GM12872 (cell line): ENCODE measurements around the gene PLIN3.

Source experiments
- TF ChIP-seq, protein P1 (sequence below): IDR thresholded peaks from 3 replicates; pipeline ENCODE4 v1.5.1; 2011; ENCODE audit warnings: low read depth, mild to moderate bottlenecking, low read length, moderate library complexity; ENCODE audit not compliant: insufficient read depth

The PLIN3 gene

DNA sequence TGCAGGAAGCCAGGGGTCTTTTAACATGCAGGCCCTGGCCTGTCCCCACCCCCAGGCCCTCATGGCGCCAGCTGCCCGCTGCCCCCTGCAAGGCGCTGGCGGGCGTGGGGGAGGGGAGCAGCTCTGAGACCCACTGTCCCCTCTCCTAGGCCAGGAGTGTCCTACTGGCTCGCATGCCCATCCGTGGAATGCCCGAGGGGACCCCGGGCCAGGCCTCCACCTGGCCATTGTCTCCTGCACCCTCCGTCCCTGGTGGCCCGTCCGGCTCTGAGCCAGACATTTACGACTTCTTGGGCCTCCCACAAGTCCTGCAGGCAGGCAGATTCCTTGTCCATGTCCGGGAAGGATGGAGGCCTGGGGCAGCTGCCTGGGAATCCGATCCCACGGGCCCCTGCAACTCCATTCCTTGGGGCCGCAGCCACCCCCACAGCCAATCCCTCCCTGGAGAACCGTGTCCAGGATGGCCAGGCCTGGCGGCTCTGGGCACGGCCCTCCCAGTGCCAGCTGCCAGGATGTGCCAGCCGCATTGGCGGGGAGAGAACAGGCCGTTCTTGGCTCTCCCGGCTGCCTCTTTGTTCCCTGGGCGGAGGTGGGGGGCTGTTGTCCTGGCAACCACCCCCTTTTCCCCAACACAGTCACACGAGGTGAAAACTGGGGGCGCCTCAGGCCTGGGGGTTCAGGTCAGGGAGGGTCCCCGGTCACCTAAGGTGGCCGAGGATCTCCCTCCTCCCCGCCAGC lies 10.5 kb upstream of the PLIN3 start:
- TF ChIP-seq, protein P1, sequence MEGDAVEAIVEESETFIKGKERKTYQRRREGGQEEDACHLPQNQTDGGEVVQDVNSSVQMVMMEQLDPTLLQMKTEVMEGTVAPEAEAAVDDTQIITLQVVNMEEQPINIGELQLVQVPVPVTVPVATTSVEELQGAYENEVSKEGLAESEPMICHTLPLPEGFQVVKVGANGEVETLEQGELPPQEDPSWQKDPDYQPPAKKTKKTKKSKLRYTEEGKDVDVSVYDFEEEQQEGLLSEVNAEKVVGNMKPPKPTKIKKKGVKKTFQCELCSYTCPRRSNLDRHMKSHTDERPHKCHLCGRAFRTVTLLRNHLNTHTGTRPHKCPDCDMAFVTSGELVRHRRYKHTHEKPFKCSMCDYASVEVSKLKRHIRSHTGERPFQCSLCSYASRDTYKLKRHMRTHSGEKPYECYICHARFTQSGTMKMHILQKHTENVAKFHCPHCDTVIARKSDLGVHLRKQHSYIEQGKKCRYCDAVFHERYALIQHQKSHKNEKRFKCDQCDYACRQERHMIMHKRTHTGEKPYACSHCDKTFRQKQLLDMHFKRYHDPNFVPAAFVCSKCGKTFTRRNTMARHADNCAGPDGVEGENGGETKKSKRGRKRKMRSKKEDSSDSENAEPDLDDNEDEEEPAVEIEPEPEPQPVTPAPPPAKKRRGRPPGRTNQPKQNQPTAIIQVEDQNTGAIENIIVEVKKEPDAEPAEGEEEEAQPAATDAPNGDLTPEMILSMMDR = no peak

DNA sequence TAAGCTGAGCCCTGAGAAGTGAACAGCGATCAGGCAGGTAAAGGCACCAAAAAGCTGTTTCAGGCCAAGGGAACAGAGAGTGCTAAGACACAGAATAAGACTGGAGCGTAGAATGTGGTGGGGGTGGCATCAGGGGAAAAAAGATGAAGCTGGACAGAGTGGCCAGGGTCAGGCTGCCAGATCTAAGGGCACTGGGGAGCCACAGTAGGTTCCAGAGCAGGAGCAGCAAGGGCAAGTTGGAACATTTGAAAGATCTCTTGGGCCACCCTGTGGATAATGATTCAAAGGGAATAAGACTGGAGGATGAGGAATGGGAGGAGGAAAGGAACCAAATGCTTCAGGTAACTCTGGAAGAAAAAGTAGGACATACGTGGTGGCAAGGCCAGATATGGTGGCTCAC lies 6.5 kb upstream of the PLIN3 start:
- TF ChIP-seq, protein P1 = no peak

DNA sequence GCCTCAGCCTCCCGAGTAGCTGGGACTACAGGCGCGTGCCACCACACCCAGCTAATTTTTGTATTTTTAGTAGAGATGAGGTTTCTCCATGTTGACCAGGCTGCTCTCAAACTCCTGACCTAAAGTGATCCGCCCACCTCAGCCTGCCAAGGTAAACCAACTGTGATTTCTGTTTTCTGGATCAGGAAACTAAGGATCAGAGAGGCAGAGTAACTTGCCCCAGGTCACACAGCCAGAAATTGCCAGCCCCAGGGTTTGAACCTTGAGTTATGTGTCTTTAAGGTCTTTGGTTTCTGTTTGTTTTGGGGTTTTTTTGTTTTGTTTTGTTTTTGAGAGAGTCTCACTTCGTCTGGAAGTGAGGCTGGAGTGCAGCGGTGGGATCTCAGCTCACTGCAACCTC lies 4.2 kb upstream of the PLIN3 start:
- TF ChIP-seq, protein P1 = no peak

DNA sequence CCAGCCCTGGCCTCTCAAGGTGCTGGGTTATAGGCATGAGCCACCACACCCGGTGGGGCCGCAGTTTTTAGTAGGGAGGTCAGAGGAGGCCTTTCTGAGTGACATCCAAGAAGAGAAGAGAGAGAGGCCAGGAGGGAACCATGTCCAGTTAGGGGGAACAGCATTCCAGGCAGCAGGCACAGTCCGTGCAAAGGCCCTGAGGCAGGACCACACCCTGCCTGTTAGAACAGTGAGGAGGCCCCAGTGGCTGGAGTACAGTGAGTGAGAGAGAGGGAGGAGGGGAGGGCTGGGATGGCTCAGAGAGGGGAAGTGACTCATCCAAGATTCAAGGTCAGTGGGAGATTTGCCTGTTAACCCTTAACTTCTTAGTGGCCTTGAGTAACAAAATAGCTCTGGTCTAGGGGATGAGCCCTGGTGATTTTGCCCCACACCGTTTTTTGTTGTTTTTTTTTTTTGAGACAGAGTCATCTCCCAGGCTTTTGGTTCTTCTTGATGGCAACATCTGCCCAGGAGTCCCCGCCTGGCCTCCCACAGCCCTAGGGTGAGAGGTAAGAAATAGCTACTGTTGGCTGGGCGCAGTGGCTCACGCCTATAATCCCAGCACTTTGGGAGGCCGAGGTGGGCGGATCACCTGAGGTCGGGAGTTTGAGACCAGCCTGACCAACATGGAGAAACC lies 2.7 kb upstream of the PLIN3 start:
- TF ChIP-seq, protein P1 = no peak

DNA sequence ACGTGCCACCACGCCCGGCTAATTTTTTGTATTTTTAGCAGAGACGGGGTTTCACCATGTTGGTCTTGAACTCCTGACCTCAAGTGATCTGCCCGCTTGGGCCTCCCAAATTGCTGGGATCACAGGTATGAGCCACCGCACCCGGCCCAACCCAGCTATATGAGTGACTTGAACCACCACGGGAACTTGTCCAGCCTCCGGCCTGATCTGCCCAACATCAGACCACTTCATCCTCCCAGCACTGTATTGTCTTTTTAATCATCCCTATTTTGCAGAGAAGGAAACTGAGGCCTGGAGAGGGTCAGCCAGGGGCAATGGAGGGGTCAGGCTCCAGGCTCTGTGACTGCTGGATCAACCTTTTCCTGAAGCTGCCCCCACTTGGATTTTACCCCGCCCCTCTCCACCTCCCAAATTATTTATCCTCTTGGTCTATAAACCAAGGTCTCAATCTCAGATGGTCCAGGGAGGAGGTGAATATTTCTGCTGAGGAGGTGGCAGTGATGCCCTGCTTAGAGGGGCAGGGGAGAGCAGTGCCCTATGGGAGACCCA lies 893 bp upstream of the PLIN3 start:
- TF ChIP-seq, protein P1 = no peak

DNA sequence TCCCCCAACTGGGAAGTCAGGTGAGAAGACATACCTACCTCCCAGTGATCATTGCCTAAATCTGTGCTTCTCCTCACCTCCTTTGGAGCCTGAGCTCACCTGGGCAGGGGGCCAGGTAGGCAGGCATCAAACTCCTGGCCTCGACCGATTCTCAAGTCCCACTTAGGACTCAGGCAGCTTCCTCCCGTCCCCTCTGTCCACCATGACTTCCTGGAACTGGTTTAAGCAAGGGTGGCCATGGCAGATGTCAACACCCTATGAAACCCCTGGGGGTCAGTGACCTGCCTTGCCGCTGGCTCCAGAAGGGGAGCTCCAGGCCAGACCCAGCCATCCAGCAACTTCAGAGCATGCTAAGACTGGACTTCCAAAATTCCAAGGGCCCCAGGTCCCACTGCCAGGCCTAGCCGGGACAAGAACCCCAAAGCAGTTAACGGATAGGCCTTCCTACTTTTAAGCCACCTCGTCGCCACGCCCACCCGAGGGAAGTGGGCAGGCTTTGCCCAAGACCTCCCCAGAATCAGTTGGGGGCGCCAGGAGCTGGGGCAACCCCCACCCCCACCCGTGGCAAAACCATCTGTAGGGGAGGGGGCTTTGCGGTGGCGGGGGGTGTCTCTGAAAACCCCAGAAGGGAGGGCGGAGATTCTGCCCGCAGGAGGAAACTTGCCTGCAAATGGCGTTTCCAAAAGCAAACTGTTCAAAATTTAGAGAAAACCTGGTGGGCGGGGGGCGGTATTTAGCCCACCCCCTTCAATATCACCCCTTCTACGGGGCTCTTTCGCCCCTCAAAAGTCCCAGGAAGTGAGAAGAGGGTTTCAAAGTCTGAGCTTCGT lies 657 bp downstream of the PLIN3 start:
- TF ChIP-seq, protein P1 = 0 out of 3 replicates have a peak, but pooled peaks have one; percentile 18

DNA sequence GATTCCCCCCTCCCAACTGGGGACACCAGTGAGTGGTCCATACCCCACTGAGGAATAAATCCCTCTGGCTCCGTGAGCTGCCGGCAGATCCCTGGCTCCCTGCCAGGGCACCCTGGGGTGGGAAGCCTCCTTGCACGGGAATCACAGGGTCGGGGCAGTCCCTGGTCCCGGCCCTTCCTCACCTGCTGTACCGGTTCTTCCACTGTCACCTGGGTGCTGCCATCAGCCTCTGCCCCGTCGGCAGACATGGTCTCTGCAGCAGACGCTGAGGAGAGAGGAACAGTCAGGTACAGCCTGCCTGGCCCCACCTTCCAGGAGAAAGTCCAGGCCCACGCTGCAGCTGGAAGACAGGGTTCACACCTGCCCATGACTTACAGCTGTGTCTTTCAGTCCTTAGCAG lies 6.3 kb downstream of the PLIN3 start:
- TF ChIP-seq, protein P1 = no peak
